ENCODE results near the gene LMCD1. TPM values are rescaled to one million over a fixed set of nuclear protein-coding genes. Genes with fewer than 3 reads are reported as not detected.

LMCD1 gene
- total RNA-seq, 1 donor from 2014 or later = 0.93 TPM

DNA sequence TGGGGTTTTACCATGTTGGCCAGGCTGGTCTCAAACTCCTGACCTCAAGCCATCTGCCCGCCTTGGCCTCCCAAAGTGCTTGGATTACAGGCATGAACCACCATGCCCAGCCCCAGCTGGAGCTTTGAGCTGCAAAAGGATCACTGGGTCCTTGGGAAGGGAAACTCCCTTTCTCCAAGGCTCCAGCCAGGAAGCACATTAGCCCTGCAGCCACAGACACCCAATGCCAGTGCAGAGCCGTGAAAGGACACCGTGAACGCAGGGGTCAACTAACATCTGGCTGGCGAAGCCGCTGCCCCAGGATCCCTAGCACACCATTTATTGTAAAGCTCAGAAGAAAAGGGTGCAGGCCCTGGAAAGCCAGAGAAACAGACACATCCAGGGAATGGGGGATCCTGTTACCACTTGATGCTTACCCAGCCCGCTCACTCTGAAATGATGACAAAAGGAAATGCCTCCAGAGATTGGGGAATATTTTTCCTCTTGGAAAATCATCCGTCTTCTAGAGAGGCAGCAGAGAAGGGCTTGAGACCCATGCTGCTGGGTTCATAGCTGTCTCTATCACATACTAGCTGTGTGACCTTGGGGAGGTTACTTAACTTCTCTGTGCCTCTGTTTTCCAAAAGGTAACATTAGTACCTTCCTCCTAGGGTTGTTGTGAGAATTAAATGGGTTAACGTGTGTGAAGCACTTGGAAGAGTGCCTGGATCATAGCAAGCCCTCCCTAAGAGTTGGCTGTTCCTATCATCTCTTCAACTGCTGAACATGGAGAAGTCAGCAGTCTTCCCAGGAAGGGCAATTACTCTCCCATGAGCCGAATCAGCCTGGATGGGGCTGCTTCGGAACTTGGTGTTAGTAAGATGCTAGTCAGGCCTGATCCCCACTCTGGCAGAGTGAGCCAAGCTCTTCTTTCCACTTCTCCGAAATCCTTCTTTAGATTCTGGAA, 40.8 kb downstream of the LMCD1 start:
- Mint-ChIP-seq H3K27ac (no peak overlapping the region), H3K4me3 (no peak overlapping the region), H3K4me1 (no peaks in the 10 kb centered on the region), H3K9me3 (no peaks in the 10 kb centered on the region), H3K36me3 (ENCODE audit: low read depth) (no peaks in the 10 kb centered on the region), H3K27me3 (no peaks in the 10 kb centered on the region)
- DNase-seq = no peak
- intact Hi-C loops (cut with micrococcal nuclease) = no loop called here

DNA sequence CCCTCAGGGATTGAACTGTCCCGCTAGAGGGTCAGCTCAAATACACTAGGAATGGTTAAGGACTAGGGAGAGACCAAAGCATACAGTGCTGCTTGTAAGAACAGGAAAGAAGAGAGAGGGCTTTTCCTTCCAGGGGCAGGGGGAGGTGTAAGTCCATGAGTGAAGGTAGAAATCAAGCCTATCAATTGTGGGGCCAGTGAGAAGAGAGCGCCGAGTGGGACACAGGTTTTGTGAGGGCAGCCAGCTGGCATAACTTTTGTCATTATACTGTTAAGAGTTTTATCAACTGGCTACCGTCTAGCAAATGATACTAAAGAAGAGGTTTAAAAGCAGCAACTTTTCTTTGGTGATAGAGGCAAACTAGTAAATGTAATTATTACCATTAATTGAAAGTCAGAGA, 45.0 kb downstream of the LMCD1 start:
- Mint-ChIP-seq H3K4me1 (no peaks in the 10 kb centered on the region), H3K27ac (no peak overlapping the region), H3K9me3 (no peaks in the 10 kb centered on the region), H3K4me3 (no peak overlapping the region), H3K36me3 (ENCODE audit: low read depth) (no peaks in the 10 kb centered on the region), H3K27me3 (no peaks in the 10 kb centered on the region)
- DNase-seq = no peak
- intact Hi-C loops (cut with micrococcal nuclease) = no loop called here

DNA sequence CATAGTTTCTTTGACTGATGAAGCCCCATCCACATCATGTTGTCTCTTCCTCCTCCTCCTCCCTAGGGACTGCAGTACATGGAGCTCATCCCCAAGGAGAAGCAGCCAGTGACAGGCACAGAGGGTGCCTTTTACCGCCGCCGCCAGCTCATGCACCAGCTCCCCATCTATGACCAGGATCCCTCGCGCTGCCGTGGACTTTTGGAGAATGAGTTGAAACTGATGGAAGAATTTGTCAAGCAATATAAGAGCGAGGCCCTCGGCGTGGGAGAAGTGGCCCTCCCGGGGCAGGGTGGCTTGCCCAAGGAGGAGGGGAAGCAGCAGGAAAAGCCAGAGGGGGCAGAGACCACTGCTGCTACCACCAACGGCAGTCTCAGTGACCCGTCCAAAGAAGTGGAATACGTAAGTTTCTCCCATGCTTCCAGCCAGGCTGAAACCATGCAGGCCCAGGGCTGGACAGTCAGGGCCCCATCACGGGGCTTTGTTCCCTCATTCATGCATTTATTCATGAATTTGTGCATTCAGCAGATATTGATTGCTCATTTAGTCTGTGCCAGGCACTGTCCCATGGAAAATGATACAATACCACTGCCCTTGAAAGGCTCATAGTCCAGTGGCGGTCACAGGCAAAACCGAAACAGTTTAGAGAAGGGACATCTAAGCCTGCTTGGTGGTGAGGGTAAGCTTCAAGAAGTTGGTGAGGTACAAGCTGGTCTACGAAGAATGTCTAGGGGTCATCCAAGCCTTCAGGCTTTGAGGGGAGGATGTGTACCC, 47.1 kb downstream of the LMCD1 start:
- DNase-seq = no peak
- no peak overlapping the region for H3K4me3 Mint-ChIP-seq
- H3K27me3 Mint-ChIP-seq = no peaks in the 10 kb centered on the region
- intact Hi-C loops (cut with micrococcal nuclease) = no loop called here
- no peaks in the 10 kb centered on the region for H3K36me3 Mint-ChIP-seq (ENCODE audit: low read depth)
- no peaks in the 10 kb centered on the region for H3K4me1 Mint-ChIP-seq
- no peak overlapping the region for H3K27ac Mint-ChIP-seq
- H3K9me3 Mint-ChIP-seq = no peaks in the 10 kb centered on the region

DNA sequence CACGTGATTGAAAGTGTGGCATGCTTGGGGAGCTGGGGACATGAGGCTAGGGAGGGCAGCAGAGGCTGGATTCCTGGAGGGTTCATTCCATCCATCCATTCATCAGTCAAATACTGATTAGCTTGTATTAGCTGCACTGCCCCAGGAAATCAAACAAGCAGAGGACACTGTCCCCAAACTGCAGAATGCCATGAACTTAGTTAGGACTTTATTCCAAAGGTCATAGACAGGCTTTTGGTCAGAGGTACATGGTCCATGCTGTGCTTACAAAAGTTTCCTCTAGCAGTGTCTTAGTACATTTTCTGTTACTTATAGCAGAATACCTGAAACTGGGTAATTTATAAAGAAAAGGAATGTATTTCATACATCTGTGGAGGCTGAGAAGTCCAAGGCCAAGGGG, 47.7 kb downstream of the LMCD1 start:
- H3K4me3 Mint-ChIP-seq = no peak overlapping the region
- no peaks in the 10 kb centered on the region for H3K4me1 Mint-ChIP-seq
- H3K36me3 Mint-ChIP-seq (ENCODE audit: low read depth) = no peaks in the 10 kb centered on the region

DNA sequence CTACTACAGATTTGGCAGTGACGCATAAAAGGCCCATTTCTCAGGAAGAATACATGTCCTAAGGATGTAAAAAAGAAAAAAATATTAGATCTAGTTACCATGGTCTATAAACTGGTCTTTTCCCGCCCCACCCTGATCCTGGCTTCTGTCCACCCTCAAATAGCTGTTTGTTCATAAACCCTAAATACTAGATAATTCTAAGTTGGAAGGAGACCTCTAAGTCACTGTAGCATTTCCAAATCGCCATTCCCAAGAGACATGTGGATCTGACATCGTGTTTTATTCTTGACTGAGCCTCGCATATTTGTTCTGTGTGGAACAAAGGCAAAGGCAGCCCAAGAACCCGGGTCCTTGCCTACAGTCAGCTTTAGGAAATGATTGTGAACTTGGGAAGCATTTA, 49.0 kb downstream of the LMCD1 start:
- Mint-ChIP-seq H3K27ac (no peak overlapping the region), H3K4me1 (no peaks in the 10 kb centered on the region), H3K36me3 (ENCODE audit: low read depth) (no peaks in the 10 kb centered on the region), H3K27me3 (no peaks in the 10 kb centered on the region), H3K9me3 (no peaks in the 10 kb centered on the region), H3K4me3 (no peak overlapping the region)
- intact Hi-C loops (cut with micrococcal nuclease) = no loop called here
- no peak for DNase-seq

More for the DNA sequence above, 47.7 kb downstream of the LMCD1 start:
- Mint-ChIP-seq H3K27me3 (no peaks in the 10 kb centered on the region), H3K27ac (no peak overlapping the region), H3K9me3 (no peaks in the 10 kb centered on the region)
- DNase-seq = no peak
- intact Hi-C loops (cut with micrococcal nuclease) = no loop called here

DNA sequence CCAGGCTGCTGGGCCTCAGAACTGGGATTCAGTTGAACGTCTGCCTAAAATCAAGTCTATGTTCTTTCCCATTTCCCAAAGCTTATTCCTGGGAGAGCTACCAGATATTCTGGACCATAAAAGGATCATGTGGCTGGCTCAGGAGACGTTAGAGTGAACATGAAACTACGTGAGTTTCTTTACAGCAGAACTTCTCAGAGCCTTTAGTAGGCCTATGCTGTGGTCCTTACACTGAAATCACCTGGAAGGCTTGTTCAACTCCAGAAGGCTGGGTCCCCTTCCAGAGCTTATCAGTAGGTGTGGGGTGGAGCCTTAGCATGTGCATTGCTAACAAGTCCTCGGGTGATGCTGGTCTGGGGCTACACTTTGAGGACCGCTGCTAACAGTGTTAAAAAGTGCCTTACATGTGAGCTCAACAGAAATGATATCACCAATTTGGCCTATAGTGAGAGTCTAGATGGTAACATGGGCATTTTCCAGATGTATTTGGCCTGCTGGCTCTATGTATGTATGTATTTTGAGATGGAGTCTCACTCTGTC, 50.7 kb downstream of the LMCD1 start:
- intact Hi-C loops (cut with micrococcal nuclease) = no loop called here
- Mint-ChIP-seq H3K27ac (no peak overlapping the region), H3K9me3 (no peaks in the 10 kb centered on the region), H3K36me3 (ENCODE audit: low read depth) (no peaks in the 10 kb centered on the region), H3K4me1 (no peaks in the 10 kb centered on the region), H3K4me3 (no peak overlapping the region), H3K27me3 (no peaks in the 10 kb centered on the region)
- DNase-seq = no peak

DNA sequence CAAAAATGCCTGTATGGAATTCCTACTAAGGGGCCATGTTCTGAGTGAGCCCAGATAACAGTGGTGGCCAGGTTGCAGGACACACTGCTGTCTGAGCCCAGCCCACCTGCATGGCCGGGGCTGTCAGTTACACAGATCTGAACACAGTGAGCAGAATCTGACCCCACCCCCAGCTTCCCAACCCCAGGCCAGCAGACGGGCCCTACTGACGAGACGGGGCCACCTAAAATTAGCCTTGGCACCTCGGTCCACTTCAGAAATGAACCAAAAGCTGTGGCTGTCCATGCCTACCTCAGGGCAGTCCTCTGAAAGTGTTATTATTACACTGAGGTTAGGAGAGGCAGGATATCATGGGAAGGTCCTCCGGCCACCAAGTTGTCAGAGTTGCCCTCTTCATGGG, 51.8 kb downstream of the LMCD1 start:
- H3K36me3 Mint-ChIP-seq (ENCODE audit: low read depth) = no peaks in the 10 kb centered on the region
- H3K27ac Mint-ChIP-seq = no peak overlapping the region
- no peaks in the 10 kb centered on the region for H3K4me1 Mint-ChIP-seq
- DNase-seq = no peak
- H3K4me3 Mint-ChIP-seq = no peak overlapping the region
- intact Hi-C loops (cut with micrococcal nuclease) = no loop called here
- no peaks in the 10 kb centered on the region for H3K27me3 Mint-ChIP-seq
- H3K9me3 Mint-ChIP-seq = no peaks in the 10 kb centered on the region

DNA sequence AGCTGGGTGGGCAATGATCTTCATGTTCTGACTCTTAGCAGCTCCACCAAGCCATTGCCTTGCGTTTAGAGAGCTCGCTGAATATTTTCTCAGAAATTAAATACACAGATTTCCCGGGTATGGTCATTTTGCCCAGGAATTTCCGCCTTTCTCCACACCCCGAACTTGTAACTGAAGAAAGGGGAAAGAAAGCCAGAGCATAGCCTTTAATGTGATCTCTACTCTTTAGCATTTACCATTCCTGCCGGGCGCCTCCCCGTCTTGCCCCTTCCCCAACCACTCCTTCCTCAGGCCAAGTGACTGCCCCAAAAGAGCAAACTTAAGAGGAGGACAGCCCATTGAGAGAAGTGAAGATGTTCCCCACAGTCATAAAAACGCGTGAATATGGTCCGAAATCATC, 53.1 kb downstream of the LMCD1 start:
- Mint-ChIP-seq H3K27me3 (no peaks in the 10 kb centered on the region), H3K4me1 (no peaks in the 10 kb centered on the region)

DNA sequence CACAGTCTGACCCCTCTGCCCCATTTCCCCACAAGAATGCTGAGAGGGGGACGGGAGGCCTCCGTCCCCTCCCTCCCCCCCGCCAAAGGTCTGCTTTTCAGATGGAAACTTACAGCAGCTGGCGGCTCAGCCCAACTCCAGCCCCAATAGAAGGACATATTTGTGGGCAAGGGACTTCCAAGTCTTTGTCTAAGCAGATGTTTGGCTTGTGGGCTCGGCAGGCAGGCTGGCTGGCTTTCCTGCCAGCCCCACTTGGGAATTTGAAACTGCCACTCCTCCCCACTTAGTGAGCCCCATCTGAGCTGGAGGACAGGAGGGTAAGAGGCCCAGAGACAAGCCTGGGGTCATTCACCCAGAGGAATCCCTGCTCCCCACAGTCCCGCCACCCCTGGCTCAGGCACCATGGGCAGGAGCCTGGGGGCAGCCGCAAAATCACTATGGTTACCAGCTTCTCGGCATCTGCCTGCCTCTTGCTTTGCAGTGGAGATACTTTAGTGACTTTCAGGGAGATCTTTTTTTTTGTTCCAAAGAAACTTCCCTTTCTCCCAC, 53.6 kb downstream of the LMCD1 start:
- Mint-ChIP-seq H3K4me3 (no peak overlapping the region), H3K27ac (no peak overlapping the region), H3K27me3 (no peaks in the 10 kb centered on the region), H3K36me3 (ENCODE audit: low read depth) (no peaks in the 10 kb centered on the region), H3K4me1 (no peaks in the 10 kb centered on the region), H3K9me3 (no peaks in the 10 kb centered on the region)
- DNase-seq = no peak
- intact Hi-C loops (cut with micrococcal nuclease) = no loop called here

More for the DNA sequence above, 53.1 kb downstream of the LMCD1 start:
- Mint-ChIP-seq H3K4me3 (no peak overlapping the region), H3K27ac (no peak overlapping the region), H3K9me3 (no peaks in the 10 kb centered on the region), H3K36me3 (ENCODE audit: low read depth) (no peaks in the 10 kb centered on the region)
- no peak for DNase-seq
- intact Hi-C loops (cut with micrococcal nuclease) = no loop called here

DNA sequence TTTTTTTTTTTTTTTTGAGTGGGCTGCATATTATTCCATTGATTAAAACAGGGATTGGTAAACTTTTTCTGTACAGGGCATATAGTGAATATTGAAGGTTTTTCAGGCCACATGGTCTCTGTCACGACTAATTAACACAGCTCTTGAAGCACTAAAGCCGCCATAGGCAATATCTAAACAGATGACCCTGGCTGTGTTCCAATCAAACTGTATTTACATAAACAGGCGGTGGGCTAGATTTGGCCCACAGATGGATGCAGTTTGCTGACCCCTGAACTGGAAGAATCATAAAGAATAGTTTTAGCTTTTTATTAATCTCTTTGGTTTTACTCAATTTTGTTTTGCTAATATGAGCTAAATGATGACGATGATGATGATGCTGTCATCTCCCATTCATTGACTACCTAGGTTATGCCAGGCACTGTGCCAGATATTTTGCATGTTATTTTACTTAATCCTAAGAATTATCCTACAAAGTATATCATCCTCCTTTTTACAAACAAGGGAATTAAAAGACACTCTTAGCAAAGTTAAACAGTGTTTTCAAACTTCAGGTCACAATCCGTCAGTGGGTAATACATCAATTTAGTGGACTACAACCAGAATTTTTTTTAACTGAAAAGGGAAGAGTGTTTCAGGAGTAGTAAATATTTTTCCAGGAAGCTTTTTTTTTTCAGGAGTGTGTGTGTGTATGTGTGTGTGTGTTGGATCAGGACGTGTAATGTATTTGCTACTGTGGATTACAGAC, 54.3 kb downstream of the LMCD1 start:
- no peak overlapping the region for H3K4me3 Mint-ChIP-seq
- H3K27ac Mint-ChIP-seq = no peak overlapping the region
- H3K9me3 Mint-ChIP-seq = no peaks in the 10 kb centered on the region
- intact Hi-C loops (cut with micrococcal nuclease) = no loop called here
- H3K36me3 Mint-ChIP-seq (ENCODE audit: low read depth) = no peaks in the 10 kb centered on the region
- no peaks in the 10 kb centered on the region for H3K4me1 Mint-ChIP-seq
- H3K27me3 Mint-ChIP-seq = no peaks in the 10 kb centered on the region
- no peak for DNase-seq

DNA sequence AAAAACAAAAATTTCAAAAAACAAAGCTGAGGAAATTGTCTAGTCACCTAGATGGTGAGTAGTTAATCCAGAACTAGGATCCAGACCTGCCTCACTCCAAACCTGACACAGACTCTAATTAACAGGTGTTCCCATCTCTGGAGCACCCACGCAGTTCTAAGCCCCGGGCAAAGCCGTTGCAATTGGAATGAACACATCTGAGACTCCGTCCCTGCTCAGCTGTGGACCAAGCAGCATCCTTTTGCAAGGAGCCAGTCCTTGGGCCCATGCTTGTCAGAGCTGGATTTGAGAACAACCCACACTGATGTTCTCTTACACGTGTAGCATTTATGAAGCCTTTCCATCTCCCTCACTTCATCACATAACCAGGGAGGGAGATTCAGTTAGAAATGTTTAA, 54.8 kb downstream of the LMCD1 start:
- Mint-ChIP-seq H3K27me3 (no peaks in the 10 kb centered on the region), H3K4me1 (no peaks in the 10 kb centered on the region), H3K27ac (no peak overlapping the region), H3K4me3 (no peak overlapping the region), H3K9me3 (no peaks in the 10 kb centered on the region), H3K36me3 (ENCODE audit: low read depth) (no peaks in the 10 kb centered on the region)
- no peak for DNase-seq
- intact Hi-C loops (cut with micrococcal nuclease) = no loop called here

DNA sequence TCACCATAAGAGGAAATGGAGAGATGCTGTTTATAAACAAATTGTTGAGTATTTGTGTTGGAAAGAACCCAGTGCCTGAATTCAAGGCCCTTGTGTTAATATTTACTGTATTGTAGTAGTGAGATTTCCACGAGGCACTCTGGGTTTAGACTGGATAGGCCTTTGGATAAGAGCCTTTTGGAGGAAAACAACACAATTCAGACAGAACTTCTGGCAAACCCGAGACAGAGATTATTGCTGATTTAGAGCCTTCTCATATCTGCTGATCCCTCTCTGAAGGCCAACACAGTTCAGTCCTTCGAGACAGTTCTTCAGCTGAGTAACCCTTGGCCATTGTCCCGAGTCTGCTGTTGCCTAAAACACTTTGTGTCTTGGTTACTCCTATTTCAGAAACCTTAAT, 55.7 kb downstream of the LMCD1 start:
- Mint-ChIP-seq H3K4me3 (no peak overlapping the region), H3K36me3 (ENCODE audit: low read depth) (no peaks in the 10 kb centered on the region), H3K4me1 (no peaks in the 10 kb centered on the region), H3K9me3 (no peaks in the 10 kb centered on the region), H3K27ac (no peak overlapping the region), H3K27me3 (no peaks in the 10 kb centered on the region)
- intact Hi-C loops (cut with micrococcal nuclease) = no loop called here
- DNase-seq = no peak

DNA sequence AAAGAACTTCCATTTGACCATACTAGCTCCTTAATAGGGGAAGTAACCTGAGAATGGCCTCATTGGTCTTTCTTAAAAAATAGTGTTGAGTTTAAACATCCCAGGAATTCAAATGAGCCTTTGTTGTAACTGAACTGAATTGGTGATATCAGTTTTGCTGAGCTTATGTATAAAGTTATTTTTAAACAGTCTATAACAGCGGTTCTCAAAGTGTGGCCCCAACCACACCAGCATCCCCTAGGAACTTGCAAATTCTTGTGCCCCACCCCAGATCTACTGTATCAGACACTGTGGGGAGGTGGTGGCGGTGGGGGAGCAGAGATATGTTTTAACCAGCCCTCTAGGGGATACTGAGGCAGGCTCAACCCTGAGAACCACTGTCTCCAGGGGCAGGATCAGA, 57.0 kb downstream of the LMCD1 start:
- intact Hi-C loops (cut with micrococcal nuclease) = no loop called here
- Mint-ChIP-seq H3K9me3 (no peaks in the 10 kb centered on the region), H3K27me3 (no peaks in the 10 kb centered on the region), H3K4me1 (no peaks in the 10 kb centered on the region), H3K4me3 (no peak overlapping the region), H3K27ac (no peak overlapping the region), H3K36me3 (ENCODE audit: low read depth) (no peaks in the 10 kb centered on the region)
- no peak for DNase-seq
